PFSK-1 (cell line): ENCODE measurements around the gene C2.

Experiments used
- FOXP2 ChIP-seq: optimal IDR thresholded peaks from 2 replicates; pipeline ENCODE3; 2011; ENCODE audit warnings: borderline replicate concordance, control low read depth, inconsistent platforms; ENCODE audit not compliant: insufficient read depth; ENCODE audit errors: extremely low read length, extremely low read depth
- POLR2AphosphoS5 ChIP-seq: IDR thresholded peaks from 2 replicates; pipeline ENCODE4 v1.6.1; 2012; ENCODE audit warnings: low read depth, mild to moderate bottlenecking, control low read depth, low read length, moderate library complexity
- REST ChIP-seq, 2 experiments: IDR thresholded peaks; 2 replicates each; pipeline versions ENCODE4 v1.6.1 to v1.8.0; 2011 to 2012; ENCODE audit warnings: low read depth in 2 of 2, low read length in 2 of 2, control low read depth in 1 of 2, inconsistent platforms in 1 of 2, mild to moderate bottlenecking in 1 of 2, moderate library complexity in 1 of 2; ENCODE audit not compliant: insufficient read depth in 1 of 2
- SIN3A ChIP-seq: IDR thresholded peaks from 2 replicates; pipeline ENCODE4 v1.6.1; 2012; ENCODE audit warnings: mild to moderate bottlenecking, low read length, moderate library complexity, borderline replicate concordance; ENCODE audit not compliant: insufficient read depth
- TAF1 ChIP-seq: IDR thresholded peaks from 2 replicates; pipeline ENCODE4 v1.6.1; 2012; ENCODE audit warnings: low read length, control low read depth, borderline replicate concordance; ENCODE audit not compliant: insufficient read depth

DNA sequence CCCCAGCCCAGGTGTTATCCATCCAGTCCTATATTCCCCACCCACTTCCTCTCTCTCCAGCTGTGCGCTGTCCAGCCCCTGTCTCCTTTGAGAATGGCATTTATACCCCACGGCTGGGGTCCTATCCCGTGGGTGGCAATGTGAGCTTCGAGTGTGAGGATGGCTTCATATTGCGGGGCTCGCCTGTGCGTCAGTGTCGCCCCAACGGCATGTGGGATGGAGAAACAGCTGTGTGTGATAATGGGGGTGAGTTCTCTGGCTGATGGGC, 1.1 kb downstream of the C2 start:
- TF ChIP-seq POLR2AphosphoS5: no peak
- TF ChIP-seq TAF1: no peak
- 0 out of 4 replicates have a peak, but pooled peaks of 1 of the 2 experiments have one; percentile 54 for TF ChIP-seq REST (IDR thresholded peaks at IDR 0.05; ENCODE audit: insufficient read depth in 1 of 2, low read depth in 2 of 2, low read length in 2 of 2)
- TF ChIP-seq SIN3A: no peak
- no peak for TF ChIP-seq FOXP2
